Tibial nerve (tissue), 3 donors: ENCODE results near the gene DOCK9.

Experiments used
- POLR2A ChIP-seq, 2 donors: fragments of 450-650 bp; IDR thresholded peaks; one replicate each; pipeline ENCODE4 v1.6.1; 2017; ENCODE audit warnings: antibody characterized with exemption in 2 of 2, mild to moderate bottlenecking in 2 of 2, moderate library complexity in 2 of 2
- TF ChIP-seq, protein P1 (sequence below), 5 experiments: fragments of 200-600 bp in 3 of 5; fragments of 450-650 bp in 2 of 5; sonication (generic) in 3 of 5; IDR thresholded peaks; one replicate each; pipeline ENCODE4 v1.5.1; 2016 to 2019; ENCODE audit warnings: antibody characterized with exemption in 5 of 5, mild to moderate bottlenecking in 3 of 5, moderate library complexity in 2 of 5

DNA sequence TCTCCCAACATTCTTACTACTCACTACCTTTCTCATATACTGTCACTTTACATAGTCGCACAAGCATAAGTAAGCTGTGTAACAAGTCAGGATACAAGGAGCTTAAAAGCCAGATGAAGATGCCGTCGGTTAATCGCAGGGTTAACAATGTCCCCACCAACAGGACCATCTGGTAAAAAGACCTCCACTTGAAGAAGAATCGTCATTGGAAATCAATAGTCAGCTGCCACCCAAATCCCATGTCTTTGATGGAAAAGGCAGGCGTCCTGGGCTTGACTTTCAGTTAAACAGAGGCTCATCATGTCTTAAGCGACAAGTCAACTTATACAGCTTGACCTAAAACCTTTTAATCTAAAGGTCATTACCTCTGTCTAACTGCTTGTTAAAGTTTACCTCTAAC, 27.2 kb downstream of the DOCK9 start:
- TF ChIP-seq, protein P1, sequence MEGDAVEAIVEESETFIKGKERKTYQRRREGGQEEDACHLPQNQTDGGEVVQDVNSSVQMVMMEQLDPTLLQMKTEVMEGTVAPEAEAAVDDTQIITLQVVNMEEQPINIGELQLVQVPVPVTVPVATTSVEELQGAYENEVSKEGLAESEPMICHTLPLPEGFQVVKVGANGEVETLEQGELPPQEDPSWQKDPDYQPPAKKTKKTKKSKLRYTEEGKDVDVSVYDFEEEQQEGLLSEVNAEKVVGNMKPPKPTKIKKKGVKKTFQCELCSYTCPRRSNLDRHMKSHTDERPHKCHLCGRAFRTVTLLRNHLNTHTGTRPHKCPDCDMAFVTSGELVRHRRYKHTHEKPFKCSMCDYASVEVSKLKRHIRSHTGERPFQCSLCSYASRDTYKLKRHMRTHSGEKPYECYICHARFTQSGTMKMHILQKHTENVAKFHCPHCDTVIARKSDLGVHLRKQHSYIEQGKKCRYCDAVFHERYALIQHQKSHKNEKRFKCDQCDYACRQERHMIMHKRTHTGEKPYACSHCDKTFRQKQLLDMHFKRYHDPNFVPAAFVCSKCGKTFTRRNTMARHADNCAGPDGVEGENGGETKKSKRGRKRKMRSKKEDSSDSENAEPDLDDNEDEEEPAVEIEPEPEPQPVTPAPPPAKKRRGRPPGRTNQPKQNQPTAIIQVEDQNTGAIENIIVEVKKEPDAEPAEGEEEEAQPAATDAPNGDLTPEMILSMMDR (IDR thresholded peaks at IDR 0.05): no peak
- TF ChIP-seq POLR2A (IDR thresholded peaks at IDR 0.05): no peak
